HepG2 (cell line): ENCODE results near the gene DEUP1. TPM values are rescaled to one million over a fixed set of nuclear protein-coding genes. Genes with fewer than 3 reads are reported as not detected.

Experiments used
- ASH2L ChIP-seq: fragments of 300-600, 200-600 bp; sonication (generic); IDR thresholded peaks from 2 replicates; pipeline ENCODE4 v1.7.0; 2017; ENCODE audit warnings: low read depth, mild to moderate bottlenecking, moderate library complexity, mixed read lengths, low read length; ENCODE audit not compliant: insufficient read length
- BRD4 ChIP-seq: sonication (generic); formaldehyde crosslinking; IDR thresholded peaks from 2 replicates; pipeline ENCODE4 v1.4.0; 2020; ENCODE audit warnings: missing genetic modification reagents
- CHCHD3 ChIP-seq: sonication (generic); formaldehyde crosslinking; IDR thresholded peaks from 2 replicates; pipeline ENCODE4 v1.8.0; 2022; ENCODE audit warnings: mild to moderate bottlenecking, missing genetic modification reagents, moderate library complexity
- GABPB1 ChIP-seq: IDR thresholded peaks from 2 replicates; pipeline ENCODE4 v1.6.1; 2016; ENCODE audit warnings: mild to moderate bottlenecking, missing genetic modification reagents, moderate library complexity, missing compliant biosample characterization
- MED8 ChIP-seq: sonication (generic); formaldehyde crosslinking; IDR thresholded peaks from 2 replicates; pipeline ENCODE4 v1.8.1; 2023; ENCODE audit warnings: mild to moderate bottlenecking, missing genetic modification reagents; ENCODE audit not compliant: insufficient replicate concordance
- MEIS1 ChIP-seq: sonication (generic); formaldehyde crosslinking; IDR thresholded peaks from 2 replicates; pipeline ENCODE4 v1.9.0; 2021; ENCODE audit warnings: mild to moderate bottlenecking, missing genetic modification reagents, moderate library complexity, borderline replicate concordance
- NBN ChIP-seq: fragments of 450-650 bp; conservative IDR thresholded peaks from 2 replicates; pipeline ENCODE4 v1.6.1; 2017
- NRL ChIP-seq: sonication (generic); formaldehyde crosslinking; IDR thresholded peaks from 2 replicates; pipeline ENCODE4 v1.5.0; 2020; ENCODE audit warnings: missing genetic modification reagents, mild to moderate bottlenecking, moderate library complexity, borderline replicate concordance
- PHF5A ChIP-seq: IDR thresholded peaks from one replicate; pipeline ENCODE4 v1.6.1; 2018; ENCODE audit warnings: low read depth, missing genetic modification reagents; ENCODE audit not compliant: unreplicated experiment
- SAP130 ChIP-seq: IDR thresholded peaks from 2 replicates; pipeline ENCODE4 v1.6.1; 2016; ENCODE audit warnings: low read depth
- SOX13 ChIP-seq, 3 experiments: fragments of 450-650 bp in 1 of 3; sonication (generic) in 1 of 3; formaldehyde crosslinking in 1 of 3; IDR thresholded peaks in 2 of 3; conservative IDR thresholded peaks in 1 of 3; 2 replicates each; pipeline versions ENCODE4 v1.5.0 to v1.6.1; 2016 to 2020; ENCODE audit warnings: antibody characterized with exemption in 1 of 3, mild to moderate bottlenecking in 1 of 3, missing compliant biosample characterization in 1 of 3, missing genetic modification reagents in 1 of 3, moderate library complexity in 1 of 3
- ZFP36L1 ChIP-seq: sonication (generic); formaldehyde crosslinking; IDR thresholded peaks from 2 replicates; pipeline ENCODE4 v1.8.0; 2022; ENCODE audit warnings: mild to moderate bottlenecking, missing genetic modification reagents, moderate library complexity
- ZNF232 ChIP-seq: sonication (generic); formaldehyde crosslinking; IDR thresholded peaks from 2 replicates; pipeline ENCODE4 v1.4.0; 2020; ENCODE audit warnings: missing genetic modification reagents, borderline replicate concordance
- ZNF263 ChIP-seq: sonication (generic); formaldehyde crosslinking; IDR thresholded peaks from 2 replicates; pipeline ENCODE4 v1.4.0; 2020; ENCODE audit warnings: missing genetic modification reagents
- ZNF441 ChIP-seq: sonication (generic); formaldehyde crosslinking; IDR thresholded peaks from 2 replicates; pipeline ENCODE4 v1.7.0; 2021; ENCODE audit warnings: missing genetic modification reagents, borderline replicate concordance
- ZNF550 ChIP-seq: sonication (generic); formaldehyde crosslinking; IDR thresholded peaks from 2 replicates; pipeline ENCODE4 v1.4.0; 2020; ENCODE audit warnings: mild to moderate bottlenecking, missing genetic modification reagents, borderline replicate concordance
- ZNF564 ChIP-seq: sonication (generic); formaldehyde crosslinking; IDR thresholded peaks from 2 replicates; pipeline ENCODE4 v1.8.1; 2023; ENCODE audit warnings: mild to moderate bottlenecking, missing genetic modification reagents
- ZNF616 ChIP-seq: sonication (generic); formaldehyde crosslinking; IDR thresholded peaks from 2 replicates; pipeline ENCODE4 v1.5.0; 2020; ENCODE audit warnings: low read depth, mild to moderate bottlenecking, missing genetic modification reagents
- ZNF747 ChIP-seq: sonication (generic); formaldehyde crosslinking; IDR thresholded peaks from 2 replicates; pipeline ENCODE4 v1.8.1; 2023; ENCODE audit warnings: missing genetic modification reagents, mild to moderate bottlenecking, borderline replicate concordance
- ZNF782 ChIP-seq: sonication (generic); formaldehyde crosslinking; IDR thresholded peaks from 2 replicates; pipeline ENCODE4 v1.4.0; 2020; ENCODE audit warnings: missing genetic modification reagents, mild to moderate bottlenecking, borderline replicate concordance
- ZNF816 ChIP-seq: sonication (generic); formaldehyde crosslinking; IDR thresholded peaks from 2 replicates; pipeline ENCODE4 v1.8.0; 2022; ENCODE audit warnings: missing genetic modification reagents, mild to moderate bottlenecking, borderline replicate concordance
- polyA plus RNA-seq, 8 experiments: library from polyadenylated mRNA; depleted of rRNA in 3 of 8; stranded (reverse) in 7 of 8; unstranded in 1 of 8; fragments of >200 nt; fragmentation: Illumina TruSeq in 4 of 8; extraction: Trizol in 4 of 8; gene quantifications; 2 replicates each; pipeline versions ENCODE4 v1.2.1 to v1.2.3, GENCODE V29; 2011 to 2016; ENCODE audit warnings: low read depth in 4 of 8, missing spikeins in 1 of 8, mixed read lengths in 1 of 8; ENCODE audit not compliant: insufficient read depth in 1 of 8
- total RNA-seq, 5 experiments: library from RNA; depleted of rRNA; stranded (reverse); fragments of >200 nt; fragmentation: Illumina TruSeq; extraction: Trizol; gene quantifications; 2 replicates each; pipeline ENCODE4 v1.2.3, GENCODE V29; 2016; ENCODE audit warnings: low read depth in 1 of 5
- TF ChIP-seq, protein P1 (sequence below), 2 experiments: IDR thresholded peaks; 2 replicates each; pipeline ENCODE4 v1.6.1; 2011 to 2012; ENCODE audit warnings: low read length in 2 of 2, borderline replicate concordance in 1 of 2, low read depth in 1 of 2, mild to moderate bottlenecking in 1 of 2, moderate library complexity in 1 of 2

DEUP1 gene
- total and polyA plus RNA-seq, 2 of the 13 experiments (the other 11 are each of a cell fraction or from before 2014, with no cell fraction given) = not detected

- TF ChIP-seq, protein P1, sequence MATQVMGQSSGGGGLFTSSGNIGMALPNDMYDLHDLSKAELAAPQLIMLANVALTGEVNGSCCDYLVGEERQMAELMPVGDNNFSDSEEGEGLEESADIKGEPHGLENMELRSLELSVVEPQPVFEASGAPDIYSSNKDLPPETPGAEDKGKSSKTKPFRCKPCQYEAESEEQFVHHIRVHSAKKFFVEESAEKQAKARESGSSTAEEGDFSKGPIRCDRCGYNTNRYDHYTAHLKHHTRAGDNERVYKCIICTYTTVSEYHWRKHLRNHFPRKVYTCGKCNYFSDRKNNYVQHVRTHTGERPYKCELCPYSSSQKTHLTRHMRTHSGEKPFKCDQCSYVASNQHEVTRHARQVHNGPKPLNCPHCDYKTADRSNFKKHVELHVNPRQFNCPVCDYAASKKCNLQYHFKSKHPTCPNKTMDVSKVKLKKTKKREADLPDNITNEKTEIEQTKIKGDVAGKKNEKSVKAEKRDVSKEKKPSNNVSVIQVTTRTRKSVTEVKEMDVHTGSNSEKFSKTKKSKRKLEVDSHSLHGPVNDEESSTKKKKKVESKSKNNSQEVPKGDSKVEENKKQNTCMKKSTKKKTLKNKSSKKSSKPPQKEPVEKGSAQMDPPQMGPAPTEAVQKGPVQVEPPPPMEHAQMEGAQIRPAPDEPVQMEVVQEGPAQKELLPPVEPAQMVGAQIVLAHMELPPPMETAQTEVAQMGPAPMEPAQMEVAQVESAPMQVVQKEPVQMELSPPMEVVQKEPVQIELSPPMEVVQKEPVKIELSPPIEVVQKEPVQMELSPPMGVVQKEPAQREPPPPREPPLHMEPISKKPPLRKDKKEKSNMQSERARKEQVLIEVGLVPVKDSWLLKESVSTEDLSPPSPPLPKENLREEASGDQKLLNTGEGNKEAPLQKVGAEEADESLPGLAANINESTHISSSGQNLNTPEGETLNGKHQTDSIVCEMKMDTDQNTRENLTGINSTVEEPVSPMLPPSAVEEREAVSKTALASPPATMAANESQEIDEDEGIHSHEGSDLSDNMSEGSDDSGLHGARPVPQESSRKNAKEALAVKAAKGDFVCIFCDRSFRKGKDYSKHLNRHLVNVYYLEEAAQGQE (IDR thresholded peaks at IDR 0.05; ENCODE audit: borderline replicate concordance in 1 of 2, low read depth in 1 of 2, low read length in 2 of 2) = peak in 1 of 2 experiments; percentile 51; a peak in 1 of 4 replicates
- peak; percentile 71; the same call in 1 of the 2 replicates for TF ChIP-seq ZNF441 (CRISPR knock-in tag)
- TF ChIP-seq NBN = no peak
- TF ChIP-seq ASH2L = peak; percentile 53
- TF ChIP-seq ZNF816 (CRISPR knock-in tag) = peak; percentile 55; the same call in 1 of the 2 replicates
- peak; percentile 84; the same call in 1 of the 2 replicates for TF ChIP-seq ZFP36L1 (CRISPR knock-in tag)
- peak; percentile 98 for TF ChIP-seq MEIS1 (CRISPR knock-in tag)
- TF ChIP-seq MED8 (CRISPR knock-in tag) = peak; percentile 51
- peak; percentile 91 for TF ChIP-seq SAP130 (CRISPR knock-in tag)
- peak; percentile 47 for TF ChIP-seq GABPB1 (CRISPR knock-in tag)
- peak; percentile 89; the same call in 1 of the 2 replicates for TF ChIP-seq ZNF232 (CRISPR knock-in tag)
- TF ChIP-seq ZNF263 (CRISPR knock-in tag) = peak; percentile 42; the same call in 1 of the 2 replicates
- no peak for TF ChIP-seq ZNF550 (CRISPR knock-in tag)
- peak; percentile 66; the same call in 1 of the 2 replicates for TF ChIP-seq SOX13 (IDR thresholded peaks at IDR 0.05)
- TF ChIP-seq SOX13 (CRISPR knock-in tag; conservative IDR thresholded peaks at IDR 0.05 in 1 of 2, IDR thresholded peaks at IDR 0.05 in 1 of 2) = peak in 1 of 2 experiments; percentile 91; a peak in 2 of 4 replicates
- TF ChIP-seq ZNF564 (CRISPR knock-in tag) = peak; percentile 24; the same call in 1 of the 2 replicates
- TF ChIP-seq CHCHD3 (CRISPR knock-in tag) = no peak
- TF ChIP-seq NRL = no peak; the same call in 1 of the 2 replicates
- TF ChIP-seq BRD4 (CRISPR knock-in tag) = no peak
- no peak for TF ChIP-seq ZNF782 (CRISPR knock-in tag)
- TF ChIP-seq ZNF747 (CRISPR knock-in tag) = peak; percentile 39; the same call in 1 of the 2 replicates
- TF ChIP-seq ZNF616 (CRISPR knock-in tag) = 0 out of 2 replicates have a peak, but pooled peaks have one; percentile 44
- peak; percentile 43 for TF ChIP-seq PHF5A (CRISPR knock-in tag)
Observed at GRCh38 chr11:93487032-93487483, 156.5 kb downstream of the DEUP1 start (continued).
